IMR-90 (cell line): ENCODE measurements around the gene LRSAM1. TPM values are rescaled to one million over a fixed set of nuclear protein-coding genes. Genes with fewer than 3 reads are reported as not detected.

Source experiments
- ATAC-seq: fragments of 200-7000 bp; cut with Tn5 transposase; 2 replicates; pipeline ENCODE4 v1.9.1; 2020; ENCODE audit warnings: low read depth, mild to moderate bottlenecking, moderate library complexity
- BruUV-seq: library from RNA; stranded (reverse); fragments of 400-500 nt; replicated peaks from 2 replicates; lab custom pipeline; 2021; lab: Mats Ljungman, UMichigan
- CTCF ChIA-PET: fragments of 300-600 bp; formaldehyde crosslinking; extraction: SDS; loops from one replicate; lab custom pipeline; 2021; ENCODE audit warnings: antibody characterized with exemption; lab: Yijun Ruan, JAX
- POLR2A ChIA-PET: fragments of 300-600 bp; sonication (Branson Sonifier 250); formaldehyde crosslinking; loops from one replicate; lab custom pipeline; 2022; ENCODE audit warnings: antibody characterized with exemption; ENCODE audit not compliant: unreplicated experiment; lab: Charles Lee
- DNase-seq: peaks from one replicate; pipeline ENCODE4 v3.0.0; 2013
- H2AFZ ChIP-seq: replicated peaks from 2 replicates; pipeline ENCODE3; 2013; ENCODE audit warnings: low read length, mild to moderate bottlenecking; ENCODE audit not compliant: poor library complexity
- H2AK5ac ChIP-seq: 2 replicates; pipeline ENCODE4 v1.6.1; 2013; ENCODE audit warnings: low read depth, low read length, inconsistent platforms
- H2AK9ac ChIP-seq: replicated peaks from 2 replicates; pipeline ENCODE3; 2013; ENCODE audit warnings: mild to moderate bottlenecking, low read depth, low read length, moderate library complexity; ENCODE audit not compliant: poor library complexity
- H2BK120ac ChIP-seq: 2 replicates; pipeline ENCODE4 v1.6.1; 2013; ENCODE audit warnings: low read depth, low read length, inconsistent platforms
- H2BK15ac ChIP-seq: 3 replicates; pipeline ENCODE4 v1.6.1; 2013; ENCODE audit warnings: low read depth, low read length, inconsistent platforms
- H2BK20ac ChIP-seq: 2 replicates; pipeline ENCODE4 v1.6.1; 2013; ENCODE audit warnings: low read depth, mild to moderate bottlenecking, inconsistent platforms, low read length, moderate library complexity
- H2BK5ac ChIP-seq: 2 replicates; pipeline ENCODE4 v1.6.1; 2013; ENCODE audit warnings: mild to moderate bottlenecking, low read depth, low read length, inconsistent platforms; ENCODE audit not compliant: poor library complexity, severe bottlenecking
- H3K14ac ChIP-seq: replicated peaks from 2 replicates; pipeline ENCODE4 v1.6.1; 2013; ENCODE audit warnings: low read depth, low read length, inconsistent platforms
- H3K18ac ChIP-seq: 2 replicates; pipeline ENCODE4 v1.6.1; 2013; ENCODE audit warnings: low read depth, low read length, control low read depth
- H3K23ac ChIP-seq: 2 replicates; pipeline ENCODE4 v1.6.1; 2013; ENCODE audit warnings: low read depth, low read length, inconsistent platforms
- H3K27ac ChIP-seq: 2 replicates; pipeline ENCODE4 v1.5.1; 2013; ENCODE audit warnings: mild to moderate bottlenecking, control low read depth, low read length; ENCODE audit not compliant: insufficient read depth
- H3K27me3 ChIP-seq: 2 replicates; pipeline ENCODE4 v1.6.1; 2013; ENCODE audit warnings: low read length; ENCODE audit not compliant: control insufficient read depth, insufficient read depth
- H3K36me3 ChIP-seq: 2 replicates; pipeline ENCODE4 v1.6.1; 2013; ENCODE audit warnings: low read length, mixed read lengths; ENCODE audit not compliant: control insufficient read depth, insufficient read depth
- H3K4ac ChIP-seq: 2 replicates; pipeline ENCODE4 v1.6.1; 2013; ENCODE audit warnings: low read depth, low read length, inconsistent platforms
- H3K4me1 ChIP-seq: 2 replicates; pipeline ENCODE4 v1.6.1; 2013; ENCODE audit warnings: low read length, mixed read lengths; ENCODE audit not compliant: control insufficient read depth, insufficient read depth
- H3K4me2 ChIP-seq: 2 replicates; pipeline ENCODE4 v1.6.1; 2013; ENCODE audit warnings: low read depth, mild to moderate bottlenecking, control low read depth, low read length, moderate library complexity
- H3K4me3 ChIP-seq: 2 replicates; pipeline ENCODE4 v1.5.1; 2013; ENCODE audit warnings: low read depth, mild to moderate bottlenecking, control low read depth, low read length, moderate library complexity; ENCODE audit not compliant: insufficient read depth
- H3K56ac ChIP-seq: 2 replicates; pipeline ENCODE4 v1.6.1; 2013; ENCODE audit warnings: low read length, inconsistent platforms; ENCODE audit not compliant: insufficient read depth; ENCODE audit errors: extremely low read depth
- H3K79me1 ChIP-seq, 2 experiments: 2 replicates each; pipeline ENCODE4 v1.6.1; 2013; ENCODE audit warnings: low read length in 2 of 2, inconsistent platforms in 1 of 2, low read depth in 1 of 2
- H3K9ac ChIP-seq: 2 replicates; pipeline ENCODE4 v1.6.1; 2013; ENCODE audit warnings: low read depth, low read length, control low read depth
- H3K9me1 ChIP-seq: 2 replicates; pipeline ENCODE4 v1.6.1; 2013; ENCODE audit warnings: low read length, inconsistent platforms; ENCODE audit not compliant: insufficient read depth
- H3K9me3 ChIP-seq: 2 replicates; pipeline ENCODE4 v1.6.1; 2013; ENCODE audit warnings: low read length; ENCODE audit not compliant: control insufficient read depth, insufficient read depth
- H4K20me1 ChIP-seq: 2 replicates; pipeline ENCODE4 v1.6.1; 2013; ENCODE audit warnings: low read length, inconsistent platforms; ENCODE audit not compliant: insufficient read depth
- H4K5ac ChIP-seq: 2 replicates; pipeline ENCODE4 v1.6.1; 2013; ENCODE audit warnings: mild to moderate bottlenecking, low read depth, low read length, control low read depth
- H4K8ac ChIP-seq, 2 experiments: 2 replicates each; pipeline ENCODE4 v1.6.1; 2013; ENCODE audit warnings: low read depth in 2 of 2, low read length in 2 of 2, control low read depth in 1 of 2, inconsistent platforms in 1 of 2
- H4K91ac ChIP-seq: 2 replicates; pipeline ENCODE4 v1.6.1; 2013; ENCODE audit warnings: low read depth, low read length, inconsistent platforms; ENCODE audit not compliant: insufficient read depth
- BHLHE40 ChIP-seq: fragments of 150-350 bp; IDR thresholded peaks from 2 replicates; pipeline ENCODE4 v1.6.1; 2016; ENCODE audit warnings: mild to moderate bottlenecking, low read depth, low read length
- CEBPB ChIP-seq: IDR thresholded peaks from 2 replicates; pipeline ENCODE4 v1.6.1; 2012; ENCODE audit warnings: low read depth, low read length, improper control_type of control experiment
- CHD1 ChIP-seq: IDR thresholded peaks from 2 replicates; pipeline ENCODE4 v1.6.1; 2012; ENCODE audit warnings: low read depth, low read length, improper control_type of control experiment
- MAFK ChIP-seq: IDR thresholded peaks from 2 replicates; pipeline ENCODE4 v1.6.1; 2012; ENCODE audit warnings: low read depth, low read length, improper control_type of control experiment
- MAZ ChIP-seq: IDR thresholded peaks from 2 replicates; pipeline ENCODE4 v1.6.1; 2012; ENCODE audit warnings: low read depth, mild to moderate bottlenecking, low read length, improper control_type of control experiment, moderate library complexity, borderline replicate concordance
- MXI1 ChIP-seq: IDR thresholded peaks from 2 replicates; pipeline ENCODE4 v1.6.1; 2012; ENCODE audit warnings: low read depth, mild to moderate bottlenecking, low read length, moderate library complexity, borderline replicate concordance
- NFE2L2 ChIP-seq: fragments of 150-350 bp; IDR thresholded peaks from 2 replicates; pipeline ENCODE4 v1.6.1; 2016; ENCODE audit warnings: low read depth, mild to moderate bottlenecking, low read length
- RCOR1 ChIP-seq: IDR thresholded peaks from 2 replicates; pipeline ENCODE4 v1.6.1; 2012; ENCODE audit warnings: mild to moderate bottlenecking, low read length, improper control_type of control experiment; ENCODE audit not compliant: insufficient replicate concordance
- SMC3 ChIP-seq: fragments of 150-350 bp; IDR thresholded peaks from 2 replicates; pipeline ENCODE4 v1.6.1; 2016; ENCODE audit warnings: low read depth, mild to moderate bottlenecking, antibody characterized with exemption, low read length, moderate library complexity
- USF2 ChIP-seq: fragments of 150-350 bp; IDR thresholded peaks from 2 replicates; pipeline ENCODE4 v1.6.1; 2017; ENCODE audit warnings: mild to moderate bottlenecking, antibody characterized with exemption, low read length, low read depth
- WGBS, 2 experiments: methylation state at CpG; one replicate each; pipeline versions ENCODE4 v1.1.5 to v1.1.7; 2013; ENCODE audit warnings: missing lambda C conversion rate in 2 of 2; ENCODE audit not compliant: insufficient read length in 1 of 2; ENCODE audit errors: extremely low coverage in 2 of 2; 5-methylcytosine and 5-hydroxymethylcytosine counted together
- dilution Hi-C: fragments of 300-500 bp; cut with HindIII; formaldehyde crosslinking; loops from one replicate; pipeline ENCODE4 v1.14.3; 2018; ENCODE audit warnings: low sequenced_read_pairs; ENCODE audit not compliant: unreplicated experiment
- in situ Hi-C: fragments of 300-500 bp; cut with MboI; formaldehyde crosslinking; loops from 3 replicates; pipeline ENCODE4 v1.14.3; 2019; ENCODE audit warnings: low sequenced_read_pairs, inconsistent platforms, mixed read lengths
- intact Hi-C: fragments of 100-400 bp; cut with micrococcal nuclease; formaldehyde crosslinking; loops from 2 replicates; pipeline ENCODE4 v1.10.0; 2022
- polyA plus RNA-seq, 3 experiments: library from polyadenylated mRNA; depleted of rRNA; stranded (reverse); fragments of >200 nt; gene quantifications; 2 replicates each; pipeline ENCODE4 v1.2.3, GENCODE V29; 2012; ENCODE audit warnings: low replicate concordance in 1 of 3
- total RNA-seq: library from RNA; depleted of rRNA; stranded (reverse); fragments of >200 nt; gene quantifications from 2 replicates; pipeline ENCODE4 v1.2.3, GENCODE V29; 2012

LRSAM1 gene
- total and polyA plus RNA-seq, 2 of the 4 experiments (the other 2 are of a cell fraction) = 3.0 to 9.3 TPM

- Histone ChIP-seq H2BK20ac (no peak overlapping the region), H3K4me3 (no peak overlapping the region), H2BK120ac (no peak overlapping the region), H2AK9ac (peak overlapping the region; percentile 62), H3K56ac (no peak overlapping the region), H4K91ac (no peak overlapping the region), H3K27me3 (no peaks in the 10 kb centered on the region), H2BK15ac (no peak overlapping the region), H3K9me1 (no peaks in the 10 kb centered on the region), H3K9me3 (no peaks in the 10 kb centered on the region), H4K20me1 (peaks cover 29% of the 10 kb centered on the region), H4K8ac (no peak overlapping the region), H3K4me2 (no peak overlapping the region), H3K9ac (no peak overlapping the region), H3K4ac (no peak overlapping the region), H4K5ac (no peak overlapping the region), H3K36me3 (peaks cover 78% of the 10 kb centered on the region), H3K18ac (no peak overlapping the region), H3K14ac (no peak overlapping the region), H3K27ac (no peak overlapping the region), H2AFZ (no peak overlapping the region), H2BK5ac (no peak overlapping the region), H3K4me1 (peaks cover 5% of the 10 kb centered on the region; the same call in 1 of the 2 replicates), H3K79me1 (peaks cover 26 to 80% of the 10 kb centered on the region in 2 experiments), H2AK5ac (no peak overlapping the region), H3K23ac (no peak overlapping the region)
- no peak for ATAC-seq
- TF ChIP-seq SMC3 = no peak
- no peak for TF ChIP-seq NFE2L2
- TF ChIP-seq BHLHE40 = no peak
- TF ChIP-seq MXI1 = no peak
- TF ChIP-seq CEBPB = no peak
- no peak for TF ChIP-seq USF2
- TF ChIP-seq MAZ = no peak
- TF ChIP-seq RCOR1 = no peak
- no peak for TF ChIP-seq CHD1
- TF ChIP-seq MAFK = no peak
- in situ Hi-C loops (no loop called here), dilution Hi-C loops (no loop called here), intact Hi-C loops (loop anchor here (5.0 to 10.0 kb wide), 2 partner anchors 223 to 416 kb away; no protein-coding TSS in a partner anchor)
- 98% methylated on average over 8 of the region's 19 CpGs; no CpG with 5 or more reads in 1 of the 2 experiments for WGBS, 2 experiments
- ChIA-PET POLR2A (no interaction called here), CTCF (no interaction called here)
- no TSS peak for BruUV-seq
- no peak for DNase-seq
Measured at GRCh38 chr9:127508901-127509260, 57.6 kb downstream of the LRSAM1 start.
